K562 (cell line): ENCODE results near the gene ZNF521. TPM values are rescaled to one million over a fixed set of nuclear protein-coding genes. Genes with fewer than 3 reads are reported as not detected.

Source experiments
- ATAC-seq: fragments of 200-7000 bp; cut with Tn5 transposase; 3 replicates; pipeline ENCODE4 v1.9.1; 2020; ENCODE audit warnings: moderate library complexity
- BruUV-seq: library from RNA; stranded (reverse); fragments of 400-500 nt; replicated peaks from 2 replicates; lab custom pipeline; 2021; lab: Mats Ljungman, UMichigan
- CTCF ChIA-PET: fragments of 300-600 bp; formaldehyde crosslinking; extraction: SDS; loops from one replicate; lab custom pipeline; 2021; ENCODE audit warnings: low intra/inter-chr PET ratio; lab: Yijun Ruan, JAX
- POLR2A ChIA-PET: fragments of 300-600, 350-650 bp; sonication (Branson Sonifier 250); formaldehyde crosslinking; extraction: SDS; loops from one replicate; lab custom pipeline; 2021; ENCODE audit warnings: antibody characterized with exemption, inconsistent platforms; lab: Yijun Ruan, JAX
- DNase-seq, 4 experiments: peaks; one replicate each; pipeline versions ENCODE4 v3.0.0 to v3.0.0-alpha.2; 2011 to 2018; ENCODE audit warnings: low spot score in 3 of 4, mixed read lengths in 3 of 4; ENCODE audit errors: extremely low read depth in 1 of 4
- FAIRE-seq: peaks from 2 replicates; lab custom pipeline; 2011; peaks lifted over from hg19 to GRCh38; lab: Jason Lieb, UNC
- H2AFZ ChIP-seq: 2 replicates; pipeline ENCODE4 v1.6.0; 2011; ENCODE audit warnings: low read depth, low read length, control low read depth, inconsistent platforms
- H3K27ac ChIP-seq: fragments of 200-600 bp; 3 replicates; pipeline ENCODE4 v1.8.0; 2011; ENCODE audit warnings: low read depth, mild to moderate bottlenecking, control low read depth, inconsistent platforms, low read length, moderate library complexity, mixed read lengths; ENCODE audit errors: extremely low read depth
- H3K27me3 ChIP-seq, 2 experiments: fragments of 300-600 bp in 1 of 2; 2 replicates in 1 of 2; 3 replicates in 1 of 2; pipeline versions ENCODE4 v1.6.0 to v1.8.0; 2011; ENCODE audit warnings: inconsistent platforms in 2 of 2, low read length in 2 of 2, mild to moderate bottlenecking in 1 of 2, mixed read lengths in 1 of 2, moderate library complexity in 1 of 2; ENCODE audit not compliant: control insufficient read depth in 2 of 2, insufficient read depth in 2 of 2
- H3K36me3 ChIP-seq: fragments of 300-600 bp; 3 replicates; pipeline ENCODE4 v1.8.0; 2011; ENCODE audit warnings: mild to moderate bottlenecking, low read length, inconsistent platforms; ENCODE audit not compliant: control insufficient read depth, insufficient read depth
- H3K4me1 ChIP-seq, 2 experiments: fragments of 200-600 bp in 1 of 2; replicated peaks in 1 of 2; 2 replicates in 1 of 2; 3 replicates in 1 of 2; pipeline versions ENCODE4 v1.5.1 to v1.8.0; 2011; ENCODE audit warnings: inconsistent platforms in 2 of 2, low read length in 2 of 2, mild to moderate bottlenecking in 1 of 2, mixed read lengths in 1 of 2, moderate library complexity in 1 of 2; ENCODE audit not compliant: control insufficient read depth in 2 of 2, insufficient read depth in 2 of 2
- H3K4me2 ChIP-seq: 2 replicates; pipeline ENCODE4 v1.6.1; 2011; ENCODE audit warnings: low read length, control low read depth, inconsistent platforms, mixed read lengths; ENCODE audit not compliant: insufficient read depth
- H3K4me3 ChIP-seq: fragments of 200-600 bp; sonication (generic), shearing (Covaris generic); 2 replicates; pipeline ENCODE4 v1.5.1; 2016; ENCODE audit warnings: control low read depth, inconsistent platforms
- H3K79me2 ChIP-seq: fragments of 200-600 bp; 3 replicates; pipeline ENCODE4 v1.8.0; 2011; ENCODE audit warnings: low read length, inconsistent platforms; ENCODE audit not compliant: control insufficient read depth, insufficient read depth
- H3K9ac ChIP-seq, 2 experiments: 2 replicates each; pipeline versions ENCODE4 v1.6.0 to v1.6.1; 2011; ENCODE audit warnings: low read depth in 2 of 2, low read length in 2 of 2, control low read depth in 1 of 2, inconsistent platforms in 1 of 2, mild to moderate bottlenecking in 1 of 2, mixed read lengths in 1 of 2; ENCODE audit not compliant: insufficient read depth in 1 of 2
- H3K9me1 ChIP-seq: one replicate; pipeline ENCODE4 v1.6.0; 2011; ENCODE audit warnings: inconsistent platforms, mild to moderate bottlenecking, low read length, moderate library complexity; ENCODE audit not compliant: control insufficient read depth, insufficient read depth
- H3K9me3 ChIP-seq: replicated peaks from 2 replicates; pipeline ENCODE4 v1.5.1; 2011; ENCODE audit warnings: low read depth, low read length, inconsistent platforms; ENCODE audit not compliant: control insufficient read depth, insufficient read depth
- H4K20me1 ChIP-seq: replicated peaks from 2 replicates; pipeline ENCODE4 v1.6.1; 2011; ENCODE audit warnings: low read length, inconsistent platforms, mixed read lengths; ENCODE audit not compliant: control insufficient read depth, insufficient read depth
- EP300 ChIP-seq: IDR thresholded peaks from 2 replicates; pipeline ENCODE4 v1.6.1; 2012; ENCODE audit warnings: low read length, improper control_type of control experiment
- FOXJ2 ChIP-seq: fragments of 200-800 bp; sonication (Bioruptor generic); IDR thresholded peaks from 2 replicates; pipeline ENCODE4 v1.6.1; 2016; ENCODE audit warnings: missing genetic modification characterization, missing compliant biosample characterization
- GATAD2A ChIP-seq: fragments of 450-650 bp; IDR thresholded peaks from 2 replicates; pipeline ENCODE4 v1.6.1; 2017
- JUN ChIP-seq, 2 experiments: sonication (generic) in 1 of 2; formaldehyde crosslinking in 1 of 2; IDR thresholded peaks; 2 replicates each; pipeline versions ENCODE4 v1.6.1 to v1.8.0; 2012 to 2022; ENCODE audit warnings: borderline replicate concordance in 2 of 2, mild to moderate bottlenecking in 2 of 2, improper control_type of control experiment in 1 of 2, low read depth in 1 of 2, low read length in 1 of 2, missing genetic modification reagents in 1 of 2
- SETDB1 ChIP-seq: IDR thresholded peaks from one replicate; pipeline ENCODE4 v1.6.1; 2012; ENCODE audit warnings: low read length, control low read depth, inconsistent platforms
- SP2 ChIP-seq: IDR thresholded peaks from 2 replicates; pipeline ENCODE4 v1.6.1; 2011; ENCODE audit warnings: mild to moderate bottlenecking, low read depth, low read length, moderate library complexity; ENCODE audit not compliant: poor library complexity, severe bottlenecking; ENCODE audit errors: extremely low read depth
- SUPT5H ChIP-seq: fragments of 450-650 bp; IDR thresholded peaks from 2 replicates; pipeline ENCODE4 v1.6.1; 2016
- TAF9B ChIP-seq: fragments of 450-650 bp; IDR thresholded peaks from 2 replicates; pipeline ENCODE4 v1.6.1; 2018; ENCODE audit warnings: mild to moderate bottlenecking; ENCODE audit not compliant: partially characterized antibody
- XRCC3 ChIP-seq: fragments of 450-650 bp; IDR thresholded peaks from 2 replicates; pipeline ENCODE4 v1.6.1; 2017; ENCODE audit warnings: mild to moderate bottlenecking, moderate library complexity
- ZNF12 ChIP-seq: sonication (generic); formaldehyde crosslinking; IDR thresholded peaks from 2 replicates; pipeline ENCODE4 v1.4.0; 2020; ENCODE audit warnings: mild to moderate bottlenecking, missing genetic modification reagents
- ZNF551 ChIP-seq: fragments of 250-450 bp; sonication (Bioruptor Pico); IDR thresholded peaks from 2 replicates; pipeline ENCODE4 v1.5.0; 2021; ENCODE audit warnings: mild to moderate bottlenecking, moderate library complexity
- ZNF75A ChIP-seq: fragments of 450-650 bp; formaldehyde crosslinking; IDR thresholded peaks from 2 replicates; pipeline ENCODE4 v1.4.0; 2020; ENCODE audit warnings: mild to moderate bottlenecking
- ZNF76 ChIP-seq: fragments of 250-450 bp; sonication (Bioruptor Pico); IDR thresholded peaks from 2 replicates; pipeline ENCODE4 v1.4.0; 2020; ENCODE audit warnings: mild to moderate bottlenecking, moderate library complexity, borderline replicate concordance
- WGBS: fragments of 100-300 bp; shearing (Covaris generic); methylation state at CpG from one replicate; pipeline ENCODE4 v1.1.6; 2016; ENCODE audit warnings: low coverage, mixed read lengths; ENCODE audit not compliant: insufficient coverage; ENCODE audit errors: missing lambda C conversion rate; 5-methylcytosine and 5-hydroxymethylcytosine counted together
- in situ Hi-C: fragments of 300-500 bp; cut with MboI; formaldehyde crosslinking; loops from 4 replicates; pipeline ENCODE4 v1.15.0; 2018; ENCODE audit warnings: inconsistent platforms, mixed read lengths
- intact Hi-C: fragments of 100-400 bp; cut with micrococcal nuclease; formaldehyde crosslinking; loops from 2 replicates; pipeline ENCODE4 v1.14.2; 2022
- polyA plus RNA-seq, 8 experiments: library from polyadenylated mRNA; depleted of rRNA in 4 of 8; stranded (reverse) in 5 of 8; unstranded in 3 of 8; fragments of >200 nt; fragmentation: Nextera tagmentation in 2 of 8; fragmentation: Illumina TruSeq in 1 of 8; extraction: Ambion mirVana in 2 of 8; extraction: Trizol in 1 of 8; gene quantifications; 2 replicates each; pipeline versions ENCODE4 v1.2.1 to v1.2.3, GENCODE V29; 2011 to 2014; ENCODE audit warnings: inconsistent platforms in 1 of 8, missing spikeins in 1 of 8
- total RNA-seq, 7 experiments: library from RNA; depleted of rRNA in 6 of 7; stranded (reverse); fragments of >200 nt in 6 of 7; fragmentation: Illumina TruSeq in 2 of 7; extraction: Trizol in 2 of 7; gene quantifications; 2 replicates each; pipeline versions ENCODE4 v1.2.1 to v1.2.3, GENCODE V29; 2011 to 2021; ENCODE audit warnings: low replicate concordance in 1 of 7

ZNF521 gene
- total and polyA plus RNA-seq, 9 of the 15 experiments (the other 6 are each of a cell fraction or from before 2014, with no cell fraction given): 1.2 to 5.8 (median 1.6) TPM

GRCh38 chr18:25348386-25349130, 3.4 kb downstream of the ZNF521 start:
- no TSS peak for BruUV-seq
- FAIRE-seq (no peak), DNase-seq (no peak), ATAC-seq (no peak)
- H3K9me3 ChIP-seq: no peaks in the 10 kb centered on the region
- no peaks in the 10 kb centered on the region for H3K79me2 ChIP-seq
- no peak overlapping the region for H3K4me3 ChIP-seq
- 4% methylated on average over 17 of the region's 17 CpGs for WGBS
- in situ Hi-C loops (no loop called here), intact Hi-C loops (no loop called here)
- no peak overlapping the region for H3K9ac ChIP-seq
- no peak overlapping the region for H3K4me2 ChIP-seq
- H3K9me1 ChIP-seq: no peaks in the 10 kb centered on the region
- H4K20me1 ChIP-seq: no peaks in the 10 kb centered on the region
- H3K27ac ChIP-seq: no peak overlapping the region
- ChIA-PET CTCF (no interaction called here), POLR2A (no interaction called here)
- H2AFZ ChIP-seq: no peak overlapping the region
- no peak for TF ChIP-seq EP300
- no peak for TF ChIP-seq ZNF551 (CRISPR knock-in tag)
- TF ChIP-seq FOXJ2: no peak
- TF ChIP-seq SUPT5H: no peak
- no peak for TF ChIP-seq ZNF75A (CRISPR knock-in tag)
- no peak for TF ChIP-seq ZNF76 (CRISPR knock-in tag)
- TF ChIP-seq JUN (IDR thresholded peaks at IDR 0.05; ENCODE audit: borderline replicate concordance, low read depth, low read length): no peak
- TF ChIP-seq JUN (CRISPR knock-in tag; IDR thresholded peaks at IDR 0.05; ENCODE audit: borderline replicate concordance): no peak
- TF ChIP-seq GATAD2A: no peak
- no peak for TF ChIP-seq SP2
- TF ChIP-seq ZNF12 (CRISPR knock-in tag): no peak
- TF ChIP-seq XRCC3: no peak
- TF ChIP-seq SETDB1: no peak
- no peak for TF ChIP-seq TAF9B
- H3K4me1 ChIP-seq: peaks cover 0 to 23% of the 10 kb centered on the region in 2 experiments; a peak in 1 of 5 replicates
- H3K36me3 ChIP-seq: no peaks in the 10 kb centered on the region
- H3K27me3 ChIP-seq: peaks cover 0 to 4% of the 10 kb centered on the region in 2 experiments; a peak in 1 of 5 replicates
